Bronchial epithelial cell (primary cell): ENCODE results near the gene C2CD2. TPM values are rescaled to one million over a fixed set of nuclear protein-coding genes. Genes with fewer than 3 reads are reported as not detected.

ENCODE experiments used
- DNase-seq: peaks from one replicate; pipeline ENCODE4 v3.0.0-alpha.2; 2010; ENCODE audit warnings: low read depth
- FAIRE-seq: peaks from 2 replicates; lab custom pipeline; 2011; peaks lifted over from hg19 to GRCh38; lab: Jason Lieb, UNC
- H3K27me3 ChIP-seq: 2 replicates; pipeline ENCODE4 v1.5.1; 2011; ENCODE audit warnings: low read length; ENCODE audit not compliant: control insufficient read depth, insufficient read depth
- H3K36me3 ChIP-seq: 2 replicates; pipeline ENCODE4 v1.5.1; 2011; ENCODE audit warnings: low read length; ENCODE audit not compliant: control insufficient read depth, insufficient read depth
- H3K4me3 ChIP-seq: 2 replicates; pipeline ENCODE4 v1.5.1; 2011; ENCODE audit warnings: mild to moderate bottlenecking, low read depth, low read length, control low read depth
- total RNA-seq: library from RNA; depleted of rRNA; stranded (reverse); fragments of >200 nt; gene quantifications from 2 replicates; pipeline ENCODE4 v1.2.1, GENCODE V29; 2014
- TF ChIP-seq, protein P1 (sequence below): IDR thresholded peaks from 2 replicates; pipeline ENCODE4 v1.5.1; 2011; ENCODE audit warnings: mild to moderate bottlenecking, moderate library complexity, low read length, control low read depth, inconsistent platforms; ENCODE audit not compliant: insufficient read depth, severe bottlenecking

C2CD2 gene
- total RNA-seq, 1 donor from 2014 or later = 6.6 TPM

DNA sequence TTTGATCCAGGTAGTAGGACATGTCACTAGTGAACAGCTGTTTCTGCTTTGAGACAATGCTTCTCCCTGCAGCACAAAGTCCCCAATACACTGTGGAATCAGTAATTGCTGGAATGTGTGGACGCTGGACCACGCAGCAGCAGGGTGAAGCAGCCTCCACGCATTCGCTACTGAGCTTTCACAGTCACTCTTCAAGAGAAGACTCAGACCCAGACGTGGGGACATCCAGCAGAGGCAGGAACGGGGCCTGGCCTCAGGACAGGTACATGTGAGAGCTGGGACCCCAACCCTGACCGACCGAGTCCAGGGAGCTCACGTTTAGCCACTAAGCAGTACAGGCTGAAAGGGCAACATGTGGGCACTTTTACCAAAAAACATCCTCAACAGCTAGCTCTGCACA, 40.6 kb downstream of the C2CD2 start:
- Histone ChIP-seq H3K27me3 (no peaks in the 10 kb centered on the region), H3K36me3 (peaks cover 5% of the 10 kb centered on the region), H3K4me3 (no peak overlapping the region)
- TF ChIP-seq, protein P1, sequence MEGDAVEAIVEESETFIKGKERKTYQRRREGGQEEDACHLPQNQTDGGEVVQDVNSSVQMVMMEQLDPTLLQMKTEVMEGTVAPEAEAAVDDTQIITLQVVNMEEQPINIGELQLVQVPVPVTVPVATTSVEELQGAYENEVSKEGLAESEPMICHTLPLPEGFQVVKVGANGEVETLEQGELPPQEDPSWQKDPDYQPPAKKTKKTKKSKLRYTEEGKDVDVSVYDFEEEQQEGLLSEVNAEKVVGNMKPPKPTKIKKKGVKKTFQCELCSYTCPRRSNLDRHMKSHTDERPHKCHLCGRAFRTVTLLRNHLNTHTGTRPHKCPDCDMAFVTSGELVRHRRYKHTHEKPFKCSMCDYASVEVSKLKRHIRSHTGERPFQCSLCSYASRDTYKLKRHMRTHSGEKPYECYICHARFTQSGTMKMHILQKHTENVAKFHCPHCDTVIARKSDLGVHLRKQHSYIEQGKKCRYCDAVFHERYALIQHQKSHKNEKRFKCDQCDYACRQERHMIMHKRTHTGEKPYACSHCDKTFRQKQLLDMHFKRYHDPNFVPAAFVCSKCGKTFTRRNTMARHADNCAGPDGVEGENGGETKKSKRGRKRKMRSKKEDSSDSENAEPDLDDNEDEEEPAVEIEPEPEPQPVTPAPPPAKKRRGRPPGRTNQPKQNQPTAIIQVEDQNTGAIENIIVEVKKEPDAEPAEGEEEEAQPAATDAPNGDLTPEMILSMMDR = no peak
- FAIRE-seq (no peak), DNase-seq (no peak)

DNA sequence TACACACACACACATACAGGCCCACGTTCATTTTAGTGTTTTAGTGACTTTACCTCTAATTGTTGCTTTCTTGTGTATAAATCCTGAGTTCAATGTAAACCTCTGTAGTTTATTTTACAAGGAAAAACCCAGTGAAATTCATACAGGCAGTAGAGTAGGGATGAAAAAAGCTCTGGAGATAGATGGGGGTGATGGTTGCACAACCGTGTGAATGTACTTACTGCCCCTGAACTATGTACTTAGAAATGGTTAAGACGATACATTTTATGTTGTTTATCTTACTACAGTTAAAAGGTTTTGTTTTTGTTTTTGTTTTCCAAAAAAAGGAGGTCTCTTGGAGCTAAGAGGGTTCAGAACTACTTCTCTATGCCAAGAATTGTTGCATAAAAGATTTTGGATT, 45.0 kb downstream of the C2CD2 start:
- TF ChIP-seq, protein P1 = no peak
- Histone ChIP-seq H3K4me3 (no peak overlapping the region), H3K36me3 (peaks cover 3% of the 10 kb centered on the region), H3K27me3 (no peaks in the 10 kb centered on the region)
- DNase-seq (no peak), FAIRE-seq (no peak)

DNA sequence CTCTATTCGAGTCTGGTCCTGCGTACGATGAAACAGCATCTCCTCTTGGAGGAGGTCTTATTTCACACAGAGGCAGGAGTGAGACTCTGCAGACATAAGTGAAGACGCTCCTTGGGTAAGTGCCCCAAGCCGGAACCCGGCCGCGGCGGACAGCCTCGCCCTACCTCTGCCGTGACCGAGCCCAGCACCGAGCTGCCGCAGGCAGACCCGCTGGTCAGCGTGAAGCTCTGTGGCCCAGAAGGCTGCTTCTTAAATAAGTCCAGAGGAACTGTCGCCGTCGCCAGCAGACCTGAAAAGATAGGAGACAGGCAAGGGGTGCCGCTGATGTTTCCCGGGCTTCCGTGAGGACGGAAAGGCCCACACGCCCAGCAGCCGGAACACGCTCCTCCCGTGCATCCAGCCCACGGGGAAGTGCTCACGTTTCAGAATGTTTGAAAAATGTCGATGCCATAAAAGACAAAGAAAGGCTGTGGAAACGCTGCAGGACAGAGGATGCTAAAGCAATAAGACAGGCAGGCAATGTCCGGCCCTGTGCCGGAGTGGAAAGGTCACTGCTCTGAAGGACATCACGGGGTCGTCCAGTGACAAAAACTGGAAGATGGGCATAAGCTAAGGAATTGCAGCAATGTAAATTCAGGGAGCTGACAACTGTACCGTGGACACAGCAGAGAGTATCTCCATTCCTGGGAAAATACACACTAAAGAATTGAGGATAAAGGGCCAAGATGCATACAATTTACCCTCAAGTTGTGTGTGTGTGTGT, 46.1 kb downstream of the C2CD2 start:
- FAIRE-seq = no peak
- Histone ChIP-seq H3K4me3 (no peak overlapping the region), H3K27me3 (no peaks in the 10 kb centered on the region), H3K36me3 (peaks cover 1% of the 10 kb centered on the region)
- no peak for DNase-seq
- TF ChIP-seq, protein P1 = no peak

DNA sequence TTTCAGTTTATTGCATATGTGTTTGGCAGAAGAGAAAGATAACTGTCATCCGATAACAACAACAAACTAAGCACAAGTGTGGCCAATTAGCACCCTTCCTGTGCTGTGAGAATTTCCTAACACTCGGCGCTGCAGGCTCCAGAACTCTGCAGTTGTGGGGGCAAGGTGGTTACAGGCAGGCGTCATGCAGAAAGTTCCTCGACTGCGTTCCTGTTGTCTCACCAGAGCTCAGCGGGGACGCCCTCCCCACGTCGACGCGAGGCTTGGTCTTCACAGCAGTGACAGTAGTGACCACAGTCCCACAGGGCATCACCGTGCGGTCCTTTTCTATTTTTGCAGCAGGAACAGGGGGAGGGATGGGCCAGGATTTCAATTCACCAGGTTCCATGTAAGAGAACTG, 47.0 kb downstream of the C2CD2 start:
- no peaks in the 10 kb centered on the region for H3K27me3 ChIP-seq
- TF ChIP-seq, protein P1 = no peak
- peaks cover 1% of the 10 kb centered on the region for H3K36me3 ChIP-seq
- FAIRE-seq (no peak), DNase-seq (no peak)
- no peak overlapping the region for H3K4me3 ChIP-seq

DNA sequence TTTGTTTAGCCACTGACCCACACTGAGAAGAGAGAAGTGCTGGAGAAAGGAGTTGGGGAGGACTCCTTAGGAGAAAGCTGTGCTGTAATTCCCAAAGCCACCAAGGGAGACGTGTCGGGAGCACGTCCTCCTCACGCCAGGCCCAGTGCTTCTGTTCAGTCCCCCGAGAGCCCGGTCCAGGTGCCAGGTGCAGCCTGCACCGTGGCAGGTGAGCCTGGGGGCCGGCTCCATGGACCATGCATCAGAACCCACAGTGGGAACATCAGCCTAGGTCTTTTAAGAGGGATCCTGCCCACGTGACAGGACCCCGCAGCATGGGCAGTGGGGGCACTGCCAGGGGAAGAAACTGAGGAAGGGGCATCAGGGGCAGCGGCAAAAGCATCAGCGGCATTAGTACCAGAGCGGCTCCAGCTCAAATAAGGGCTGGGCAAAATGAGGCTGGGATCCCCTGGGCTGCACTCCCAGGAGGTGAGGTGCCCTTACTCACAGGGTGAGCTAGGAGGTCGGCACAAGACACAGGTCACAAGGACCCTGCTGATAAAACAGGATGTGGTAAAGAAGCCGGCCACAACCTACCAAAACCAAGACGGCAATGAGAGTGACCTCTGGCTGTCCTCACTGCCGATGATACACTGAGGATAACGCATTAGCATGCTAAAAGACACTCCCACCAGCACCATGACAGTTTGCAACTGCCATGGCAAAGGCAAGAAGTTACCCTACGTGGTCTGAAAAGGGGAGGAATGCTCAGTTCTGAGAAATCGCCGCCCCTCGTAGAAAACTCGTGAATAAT, 50.1 kb downstream of the C2CD2 start:
- DNase-seq (no peak), FAIRE-seq (no peak)
- no peaks in the 10 kb centered on the region for H3K27me3 ChIP-seq
- H3K36me3 ChIP-seq = peaks cover 1% of the 10 kb centered on the region
- no peak overlapping the region for H3K4me3 ChIP-seq
- TF ChIP-seq, protein P1 = no peak
